GM18511 (cell line): ENCODE measurements around the gene CBX8.

Source experiments
- ATAC-seq: cut with Tn5 transposase; IDR thresholded peaks from one replicate; pipeline ENCODE4 v1.9.1; 2021; ENCODE audit warnings: mild to moderate bottlenecking, moderate library complexity; ENCODE audit not compliant: unreplicated experiment

The CBX8 gene

GRCh38 chr17:79821331-79822095 is 24.6 kb upstream of the CBX8 start:
- ATAC-seq, result no peak

GRCh38 chr17:79820959-79821330 is 24.1 kb upstream of the CBX8 start:
- ATAC-seq, result no peak

- no peak for ATAC-seq
Measured at GRCh38 chr17:79819534-79820276, 22.8 kb upstream of the CBX8 start.

GRCh38 chr17:79819085-79819484 is 22.2 kb upstream of the CBX8 start:
- ATAC-seq, result no peak

- no peak for ATAC-seq
Measured at GRCh38 chr17:79818026-79818758, 21.3 kb upstream of the CBX8 start.

GRCh38 chr17:79815836-79816461 is 19.1 kb upstream of the CBX8 start:
- no peak for ATAC-seq

- no peak for ATAC-seq
Measured at GRCh38 chr17:79814974-79815835, 18.3 kb upstream of the CBX8 start.

- no peak for ATAC-seq
Measured at GRCh38 chr17:79814127-79814973, 17.5 kb upstream of the CBX8 start.

- ATAC-seq, result no peak
Measured at GRCh38 chr17:79813297-79814126, 16.6 kb upstream of the CBX8 start.

- ATAC-seq, result no peak
Measured at GRCh38 chr17:79812353-79813258, 15.7 kb upstream of the CBX8 start.

- ATAC-seq, result no peak
Measured at GRCh38 chr17:79811868-79812352, 15.0 kb upstream of the CBX8 start.

GRCh38 chr17:79811011-79811867 is 14.4 kb upstream of the CBX8 start:
- no peak for ATAC-seq

- peak; percentile 81 for ATAC-seq
Measured at GRCh38 chr17:79810130-79811010, 13.5 kb upstream of the CBX8 start.

- ATAC-seq, result no peak
Measured at GRCh38 chr17:79809530-79810129, 12.8 kb upstream of the CBX8 start.
